GM19099 (cell line): Measurements from ENCODE around the gene KBTBD2.

Experiments
- POLR2A ChIP-seq: IDR thresholded peaks from 3 replicates; pipeline ENCODE4 v1.6.1; 2011; ENCODE audit warnings: low read depth; ENCODE audit not compliant: insufficient read length; ENCODE audit errors: extremely low read depth

The KBTBD2 gene

DNA sequence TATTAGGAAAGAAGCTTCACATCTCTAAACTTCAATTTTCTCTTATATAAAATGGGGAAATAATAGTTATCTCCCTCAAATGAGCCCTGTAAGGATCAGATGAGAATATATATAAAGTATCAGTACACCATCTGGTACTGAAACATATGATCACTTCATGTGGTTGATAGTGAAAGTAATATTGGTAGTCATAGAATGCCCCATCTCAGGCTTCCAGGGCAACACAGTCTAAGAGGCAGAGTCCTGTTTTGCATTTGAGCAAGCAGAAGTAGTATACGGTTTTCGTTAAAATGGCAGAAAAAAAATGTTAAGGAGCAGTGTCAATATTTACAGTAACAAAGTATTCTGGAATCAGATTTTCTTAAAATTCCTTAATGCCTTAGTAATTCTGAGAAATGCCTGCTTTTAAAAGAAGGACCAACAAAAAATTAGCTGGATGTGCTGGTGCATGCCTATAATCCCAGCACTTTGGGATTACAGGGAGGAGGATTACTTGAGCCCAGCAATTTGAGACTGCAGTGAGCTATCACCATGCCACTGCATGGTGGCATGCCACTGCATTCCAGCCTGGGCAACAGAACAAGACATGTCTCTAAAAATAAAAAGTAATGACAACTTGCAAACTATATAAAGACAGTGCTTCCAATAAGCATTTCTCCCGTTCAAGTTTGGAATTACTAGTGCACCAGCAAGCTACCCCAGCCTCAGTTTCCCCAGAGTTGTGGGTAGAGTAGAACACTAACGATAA, 19.8 kb downstream of the KBTBD2 start:
- TF ChIP-seq POLR2A, result no peak

DNA sequence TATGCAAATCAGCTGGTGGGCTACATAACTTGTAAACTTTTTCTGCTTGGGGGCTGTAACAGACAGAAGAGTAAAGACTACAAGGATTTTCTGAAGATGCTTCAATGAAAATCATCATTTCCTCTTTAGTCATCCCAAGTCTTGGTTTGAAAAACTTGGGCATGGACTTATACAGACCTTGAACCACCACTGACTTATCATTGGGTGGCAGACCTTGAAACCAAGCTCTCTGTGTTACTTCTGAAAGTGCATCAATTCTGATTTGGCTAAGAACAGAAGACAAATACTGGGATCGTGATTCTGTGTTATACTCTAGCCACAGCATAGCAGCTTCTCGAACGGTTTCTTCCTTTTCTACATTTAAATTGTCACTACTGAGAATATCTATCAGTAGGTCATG, 21.3 kb downstream of the KBTBD2 start:
- no peak for TF ChIP-seq POLR2A

DNA sequence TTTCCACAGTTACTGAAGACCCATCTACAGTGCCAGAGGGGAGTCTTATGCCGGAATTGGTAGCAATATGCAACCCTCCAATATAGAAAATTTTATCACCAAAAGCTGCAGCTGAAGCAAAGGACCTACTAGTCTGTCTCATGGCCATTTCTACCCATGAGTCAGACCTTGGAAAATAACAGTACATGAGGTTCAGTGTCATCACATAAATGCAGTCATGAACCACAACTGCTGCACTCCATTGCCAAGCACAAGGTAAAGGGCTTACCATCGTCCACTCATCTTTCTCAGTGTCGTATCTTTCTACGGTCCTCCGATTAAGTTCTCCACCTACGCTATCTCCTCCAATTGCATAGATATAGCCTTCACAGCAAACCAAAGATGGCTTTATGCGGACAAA, 21.8 kb downstream of the KBTBD2 start:
- no peak for TF ChIP-seq POLR2A

DNA sequence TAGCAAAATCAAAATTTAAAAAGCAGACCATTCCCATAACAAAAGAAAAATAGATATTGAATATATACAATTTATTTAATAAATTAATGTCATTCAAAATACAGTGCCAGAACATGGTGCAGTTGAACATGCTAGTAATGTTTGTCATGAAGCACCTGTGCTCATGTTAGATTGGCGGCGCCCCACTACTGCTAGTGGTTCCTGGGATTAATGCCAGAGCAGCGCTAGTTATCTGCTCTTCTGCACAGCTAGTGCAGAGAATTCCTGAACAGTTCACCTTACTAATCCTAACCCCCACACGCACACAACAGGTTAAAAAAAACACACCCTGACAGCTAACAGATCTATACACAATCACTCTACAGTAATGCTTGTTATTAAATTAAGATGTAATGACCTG, 23.4 kb downstream of the KBTBD2 start:
- no peak for TF ChIP-seq POLR2A

DNA sequence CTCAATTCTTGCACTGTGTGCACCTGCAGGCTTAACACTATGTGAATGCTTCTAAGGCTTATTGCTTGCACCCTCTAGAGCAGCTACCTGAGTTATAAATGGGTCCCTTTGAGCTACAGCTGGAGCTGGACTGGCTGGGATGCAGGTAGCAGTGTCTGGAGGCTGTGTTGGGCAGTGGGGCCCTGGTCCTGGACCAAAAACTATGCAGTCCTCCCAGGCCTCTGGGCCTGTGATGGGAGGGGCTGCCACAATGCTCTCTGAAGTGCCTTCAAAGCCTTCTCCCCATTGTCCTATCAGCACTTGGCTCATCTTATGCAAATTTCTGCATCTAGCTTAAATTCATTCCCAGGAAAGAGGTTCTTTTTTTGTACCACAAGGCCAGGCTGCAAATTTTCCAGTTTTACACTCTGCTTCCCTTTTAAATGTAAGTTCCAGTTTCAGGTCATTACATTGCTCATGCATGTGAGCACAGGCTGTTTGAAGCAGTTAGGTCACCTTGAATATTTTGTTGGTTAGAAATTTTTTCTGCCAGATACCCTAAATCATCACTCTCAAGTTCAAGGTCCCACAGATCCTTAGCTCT, 26.0 kb downstream of the KBTBD2 start:
- TF ChIP-seq POLR2A, result no peak

DNA sequence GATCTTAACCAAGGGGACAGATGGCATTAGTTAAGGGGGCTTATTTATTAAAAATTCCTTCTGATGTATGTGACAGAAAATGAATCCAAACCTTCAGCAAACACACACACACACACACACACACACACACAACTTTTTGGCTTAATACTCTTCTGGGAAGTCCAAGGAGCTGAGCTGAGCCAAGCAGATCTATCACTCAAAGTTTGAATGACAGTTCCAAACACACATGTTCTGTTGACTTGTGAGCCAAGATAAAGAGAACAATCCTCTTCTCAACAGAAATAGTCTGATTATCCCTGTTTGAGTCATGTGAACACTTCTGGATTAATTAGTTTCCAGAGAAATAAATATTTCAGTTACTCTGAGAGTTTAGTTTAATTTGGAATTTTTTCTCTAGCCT, 31.5 kb downstream of the KBTBD2 start:
- no peak for TF ChIP-seq POLR2A

DNA sequence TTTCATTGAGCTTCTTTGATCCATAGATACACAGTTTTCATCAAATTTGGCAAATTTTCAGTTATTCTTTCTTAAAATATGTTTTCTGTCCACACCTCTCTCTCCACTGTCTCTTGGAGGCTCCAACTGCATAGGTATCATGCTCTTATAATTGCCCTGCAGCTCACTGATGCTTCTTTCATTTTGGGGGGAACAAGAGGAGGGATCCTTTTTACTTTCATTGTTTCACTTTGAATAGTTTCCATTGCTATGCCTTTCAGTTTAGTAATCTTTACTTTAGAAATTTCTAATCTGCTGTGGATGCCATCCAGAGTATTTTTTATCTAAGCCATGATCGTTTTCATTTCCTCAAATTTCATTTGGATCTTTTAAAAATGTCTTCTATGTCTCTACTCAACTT, 32.9 kb downstream of the KBTBD2 start:
- no peak for TF ChIP-seq POLR2A

DNA sequence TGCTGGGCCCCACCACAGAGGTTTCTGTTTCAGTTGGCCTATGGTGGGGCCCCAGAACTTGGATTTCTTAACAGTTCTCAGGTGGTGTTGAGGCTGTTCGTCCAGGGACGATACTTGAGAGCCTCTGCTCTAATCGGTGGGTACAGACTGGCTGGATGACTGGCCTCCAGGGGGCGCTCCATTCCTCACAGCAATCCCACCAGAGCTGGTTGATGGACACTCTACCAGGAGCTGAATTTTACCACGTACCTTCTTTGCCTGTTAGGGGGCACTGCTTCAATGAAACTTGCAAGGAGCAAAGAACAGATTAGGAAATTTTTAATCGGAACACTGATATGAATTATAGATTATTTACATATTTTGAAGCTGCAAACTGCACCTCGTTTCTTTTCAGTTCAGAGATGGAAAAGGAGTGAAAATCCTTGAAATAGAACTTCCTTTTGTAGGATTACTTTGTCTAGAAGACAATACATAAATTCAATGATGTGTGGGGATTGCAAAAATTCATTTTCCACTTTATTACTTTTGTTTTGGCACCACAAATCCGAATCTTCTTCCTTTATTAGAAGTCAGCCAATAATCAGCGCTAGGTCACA, 44.8 kb downstream of the KBTBD2 start:
- TF ChIP-seq POLR2A, result no peak
